Stomach smooth muscle (tissue), 2 donors: ENCODE data around the gene SDF4.

Experiments used
- H3K27ac ChIP-seq: one replicate; pipeline ENCODE4 v1.7.0; 2013; ENCODE audit warnings: mild to moderate bottlenecking, low read length, inconsistent platforms
- H3K27me3 ChIP-seq, 2 donors: one replicate each; pipeline ENCODE4 v1.7.0; 2013; ENCODE audit warnings: low read length in 2 of 2; ENCODE audit not compliant: insufficient read depth in 2 of 2, control insufficient read depth in 1 of 2
- H3K36me3 ChIP-seq, 2 donors: one replicate each; pipeline ENCODE4 v1.7.0; 2013; ENCODE audit warnings: low read length in 2 of 2; ENCODE audit not compliant: control insufficient read depth in 2 of 2, insufficient read depth in 2 of 2
- H3K4me1 ChIP-seq: one replicate; pipeline ENCODE4 v1.7.0; 2013; ENCODE audit warnings: low read length; ENCODE audit not compliant: control insufficient read depth, insufficient read depth
- H3K4me3 ChIP-seq, 2 donors: one replicate each; pipeline ENCODE4 v1.7.0; 2013; ENCODE audit warnings: low read length in 2 of 2
- H3K9ac ChIP-seq, 2 donors: one replicate each; pipeline ENCODE4 v1.7.0; 2013; ENCODE audit warnings: low read length in 2 of 2, mild to moderate bottlenecking in 1 of 2
- H3K9me3 ChIP-seq, 2 donors: one replicate each; pipeline ENCODE4 v1.7.0; 2013; ENCODE audit warnings: low read length in 2 of 2; ENCODE audit not compliant: control insufficient read depth in 2 of 2
- donor health status: healthy.
- donor health status: Pancreatic carcinoma.

The SDF4 gene

GRCh38 chr1:1234180-1234808, 2.5 kb upstream of the SDF4 start:
- Histone ChIP-seq H3K4me1 (peaks cover 39% of the 10 kb centered on the region), H3K4me3 (no peak overlapping the region)

GRCh38 chr1:1233567-1233892, 1.7 kb upstream of the SDF4 start:
- H3K4me1 ChIP-seq = peaks cover 41% of the 10 kb centered on the region
- H3K4me3 ChIP-seq = no peak overlapping the region
- peaks cover 9 to 12% of the 10 kb centered on the region in 2 donors for H3K27me3 ChIP-seq
- no peak overlapping the region for H3K9ac ChIP-seq
- no peak overlapping the region for H3K27ac ChIP-seq
- peaks cover 0 to 9% of the 10 kb centered on the region in 2 donors for H3K36me3 ChIP-seq
- no peaks in the 10 kb centered on the region for H3K9me3 ChIP-seq

More at GRCh38 chr1:1234180-1234808, 2.5 kb upstream of the SDF4 start:
- H3K27ac ChIP-seq = no peak overlapping the region
- no peaks in the 10 kb centered on the region for H3K9me3 ChIP-seq
- H3K27me3 ChIP-seq = peaks cover 10 to 17% of the 10 kb centered on the region in 2 donors
- peaks cover 0 to 7% of the 10 kb centered on the region in 2 donors for H3K36me3 ChIP-seq
- no peak overlapping the region for H3K9ac ChIP-seq

GRCh38 chr1:1232796-1233566, 1.2 kb upstream of the SDF4 start:
- peaks cover 4 to 15% of the 10 kb centered on the region in 2 donors for H3K36me3 ChIP-seq
- no peak overlapping the region for H3K9ac ChIP-seq
- peaks cover 3 to 6% of the 10 kb centered on the region in 2 donors for H3K27me3 ChIP-seq
- H3K4me1 ChIP-seq = peaks cover 43% of the 10 kb centered on the region
- peak overlapping the region; percentile 31 to 72 for H3K4me3 ChIP-seq
- H3K9me3 ChIP-seq = no peaks in the 10 kb centered on the region
- no peak overlapping the region for H3K27ac ChIP-seq

GRCh38 chr1:1232208-1232795, 501 bp upstream of the SDF4 start, which contains the start of gene B3GALT6:
B3GALT6 (plus strand) TSS chr1:1232237; CDS start chr1:1232279, 42 bp downstream.
- Histone ChIP-seq H3K27ac (peak within 1 kb of the TSS; percentile 76), H3K4me3 (peak within 1 kb of the TSS; percentile 68 to 96), H3K9me3 (no peaks in the 10 kb centered on the region), H3K9ac (peak within 1 kb of the TSS; percentile 81 to 93), H3K27me3 (peaks cover 0 to 1% of the 10 kb centered on the region in 2 donors), H3K4me1 (peaks cover 43% of the 10 kb centered on the region), H3K36me3 (peaks cover 5 to 20% of the 10 kb centered on the region in 2 donors)

- Histone ChIP-seq H3K27ac (peak overlapping the region; percentile 76), H3K9ac (peak overlapping the region; percentile 81 to 93), H3K4me1 (peaks cover 38% of the 10 kb centered on the region), H3K9me3 (no peaks in the 10 kb centered on the region), H3K36me3 (peaks cover 6 to 20% of the 10 kb centered on the region in 2 donors), H3K27me3 (no peaks in the 10 kb centered on the region), H3K4me3 (peak overlapping the region; percentile 68 to 96)
Observed at GRCh38 chr1:1230656-1231399, 973 bp downstream of the SDF4 start.

GRCh38 chr1:1229770-1230169, 2.0 kb downstream of the SDF4 start:
- peak overlapping the region; percentile 44 for H3K4me3 ChIP-seq
- no peaks in the 10 kb centered on the region for H3K9me3 ChIP-seq
- H3K9ac ChIP-seq = no peak overlapping the region
- no peaks in the 10 kb centered on the region for H3K27me3 ChIP-seq
- H3K36me3 ChIP-seq = peaks cover 8 to 25% of the 10 kb centered on the region in 2 donors
- H3K27ac ChIP-seq = no peak overlapping the region
- peaks cover 38% of the 10 kb centered on the region for H3K4me1 ChIP-seq

- H3K9me3 ChIP-seq = no peaks in the 10 kb centered on the region
- no peaks in the 10 kb centered on the region for H3K27me3 ChIP-seq
- no peak overlapping the region for H3K27ac ChIP-seq
- peaks cover 38% of the 10 kb centered on the region for H3K4me1 ChIP-seq
- H3K9ac ChIP-seq = no peak overlapping the region
- H3K36me3 ChIP-seq = peaks cover 8 to 20% of the 10 kb centered on the region in 2 donors
- H3K4me3 ChIP-seq = no peak overlapping the region
Observed at GRCh38 chr1:1228596-1229321, 3.0 kb downstream of the SDF4 start.

- Histone ChIP-seq H3K27me3 (no peaks in the 10 kb centered on the region), H3K27ac (no peak overlapping the region), H3K9me3 (no peaks in the 10 kb centered on the region), H3K4me3 (no peak overlapping the region), H3K36me3 (peaks cover 9 to 19% of the 10 kb centered on the region in 2 donors), H3K4me1 (peaks cover 36% of the 10 kb centered on the region), H3K9ac (no peak overlapping the region)
Observed at GRCh38 chr1:1228187-1228586, 3.6 kb downstream of the SDF4 start.

- H3K36me3 ChIP-seq = peaks cover 17 to 27% of the 10 kb centered on the region in 2 donors
- H3K4me3 ChIP-seq = no peak overlapping the region
- peaks cover 28% of the 10 kb centered on the region for H3K4me1 ChIP-seq
- H3K9ac ChIP-seq = no peak overlapping the region
- H3K27ac ChIP-seq = no peak overlapping the region
- no peaks in the 10 kb centered on the region for H3K27me3 ChIP-seq
- H3K9me3 ChIP-seq = no peaks in the 10 kb centered on the region
Observed at GRCh38 chr1:1227386-1227785, 4.4 kb downstream of the SDF4 start.
